Measurements from ENCODE around the gene COLEC12.

DNA sequence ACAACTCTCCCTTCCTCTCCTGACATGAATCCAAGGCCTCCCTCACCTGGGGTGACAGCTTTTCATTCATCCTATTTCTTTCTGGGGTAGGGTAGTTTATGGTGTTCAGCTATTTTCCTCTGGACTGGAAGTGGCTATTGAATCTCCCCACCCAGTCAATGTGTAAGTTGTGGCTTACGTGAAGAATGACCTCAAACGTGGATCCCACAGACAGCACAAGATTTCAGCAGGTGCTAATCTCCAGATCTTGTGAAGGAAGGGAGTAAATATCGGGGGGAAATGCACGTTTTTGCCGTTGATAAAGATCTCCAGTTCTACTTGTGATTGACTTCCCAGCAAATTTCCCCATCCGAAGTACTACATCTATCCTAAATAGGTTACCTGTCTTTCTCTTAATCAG, 161.3 kb downstream of the COLEC12 start:
- TF ChIP-seq, protein P1, sequence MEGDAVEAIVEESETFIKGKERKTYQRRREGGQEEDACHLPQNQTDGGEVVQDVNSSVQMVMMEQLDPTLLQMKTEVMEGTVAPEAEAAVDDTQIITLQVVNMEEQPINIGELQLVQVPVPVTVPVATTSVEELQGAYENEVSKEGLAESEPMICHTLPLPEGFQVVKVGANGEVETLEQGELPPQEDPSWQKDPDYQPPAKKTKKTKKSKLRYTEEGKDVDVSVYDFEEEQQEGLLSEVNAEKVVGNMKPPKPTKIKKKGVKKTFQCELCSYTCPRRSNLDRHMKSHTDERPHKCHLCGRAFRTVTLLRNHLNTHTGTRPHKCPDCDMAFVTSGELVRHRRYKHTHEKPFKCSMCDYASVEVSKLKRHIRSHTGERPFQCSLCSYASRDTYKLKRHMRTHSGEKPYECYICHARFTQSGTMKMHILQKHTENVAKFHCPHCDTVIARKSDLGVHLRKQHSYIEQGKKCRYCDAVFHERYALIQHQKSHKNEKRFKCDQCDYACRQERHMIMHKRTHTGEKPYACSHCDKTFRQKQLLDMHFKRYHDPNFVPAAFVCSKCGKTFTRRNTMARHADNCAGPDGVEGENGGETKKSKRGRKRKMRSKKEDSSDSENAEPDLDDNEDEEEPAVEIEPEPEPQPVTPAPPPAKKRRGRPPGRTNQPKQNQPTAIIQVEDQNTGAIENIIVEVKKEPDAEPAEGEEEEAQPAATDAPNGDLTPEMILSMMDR (IDR thresholded peaks at IDR 0.05; ENCODE audit: low read depth, low read length): no peak
- no peak for TF ChIP-seq EZH2phosphoT487 (IDR thresholded peaks at IDR 0.05; ENCODE audit: low read depth)

Data from OCI-LY3 (cell line).